T follicular helper cell (primary cell): ENCODE measurements around the gene EIF3D.
"Not testable (repeated sequence)": the region's sequence is repeated elsewhere in the genome, so short reads cannot be mapped to it uniquely, and the experiment has no call there.

ENCODE experiments used
- DNase-seq: peaks from one replicate; pipeline ENCODE4 v3.0.0-alpha.2; 2020; ENCODE audit warnings: low read depth

The EIF3D gene

GRCh38 chr22:36550701-36551495 lies 21.9 kb upstream of the EIF3D start:
- no peak for DNase-seq

DNA sequence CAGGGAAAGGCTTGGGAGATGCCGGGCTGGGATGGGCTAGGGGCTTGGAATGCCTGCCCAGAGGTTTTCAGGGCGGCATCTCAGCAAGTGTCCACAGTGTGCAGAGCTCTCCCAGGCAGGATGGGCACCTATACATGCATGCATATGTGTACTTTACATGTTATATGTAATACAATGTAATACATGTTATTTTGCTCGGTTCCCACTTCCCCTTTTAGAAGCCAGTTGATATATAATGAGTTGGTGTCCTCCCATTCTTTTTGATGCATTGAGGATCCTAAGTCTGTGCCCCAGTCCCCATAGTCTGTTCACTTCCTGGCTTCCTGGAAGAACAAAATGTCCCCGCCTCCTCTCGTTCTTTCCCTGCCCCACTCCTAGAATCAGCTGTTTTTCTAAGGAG lies 20.1 kb upstream of the EIF3D start:
- no peak for DNase-seq

DNA sequence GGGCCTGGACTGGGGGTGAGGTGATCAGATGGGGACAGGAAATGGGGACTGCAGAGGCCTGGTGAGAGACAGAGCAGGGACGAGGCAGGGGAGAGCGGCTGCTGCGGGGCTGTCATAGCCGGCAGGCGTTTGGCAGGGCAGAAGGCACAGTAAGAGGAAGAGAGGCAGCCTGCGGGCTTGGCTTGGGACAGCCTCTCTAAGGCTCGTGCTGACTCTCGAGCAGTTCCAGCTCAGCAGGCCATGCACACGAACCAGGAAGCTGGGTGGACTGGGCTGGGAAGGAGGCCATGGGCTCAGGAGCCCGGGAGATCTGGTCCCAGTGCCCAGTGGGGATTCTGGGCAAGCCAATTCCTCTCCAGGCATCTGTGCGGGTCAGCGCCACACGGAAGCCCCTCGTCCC lies 19.6 kb upstream of the EIF3D start:
- no peak for DNase-seq

GRCh38 chr22:36546932-36547331 lies 18.0 kb upstream of the EIF3D start:
- no peak for DNase-seq

- DNase-seq = no peak
Measured at GRCh38 chr22:36546092-36546804, 17.3 kb upstream of the EIF3D start.

DNA sequence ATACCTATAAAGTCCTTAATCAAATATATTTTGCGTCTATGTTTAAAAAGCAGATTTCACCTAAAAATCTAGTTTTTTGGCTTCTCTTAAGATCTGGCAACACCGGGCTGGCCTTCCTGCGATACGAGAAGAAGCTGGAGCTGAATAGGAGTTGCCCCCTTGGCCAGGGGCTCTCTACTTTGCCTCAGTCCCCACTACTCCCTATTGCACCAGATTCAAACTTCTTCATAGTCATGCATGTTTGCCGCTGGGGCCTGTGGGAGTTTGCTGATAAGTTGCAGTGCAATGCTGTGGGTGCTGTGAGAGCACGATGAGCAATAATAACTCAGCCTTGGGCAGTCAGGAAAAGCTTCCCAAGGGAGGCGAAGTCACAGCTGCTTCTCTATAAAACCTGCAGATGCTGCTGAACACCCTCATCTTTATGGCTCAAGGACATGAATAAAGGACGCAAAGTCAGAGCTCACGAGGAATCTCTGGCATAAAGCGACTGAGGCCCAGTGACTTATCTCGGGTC lies 15.2 kb upstream of the EIF3D start:
- DNase-seq = no peak

GRCh38 chr22:36541831-36542411 lies 13.0 kb upstream of the EIF3D start:
- no peak for DNase-seq

- no peak for DNase-seq
Measured at GRCh38 chr22:36540867-36541642, 12.1 kb upstream of the EIF3D start.

- no peak for DNase-seq
Measured at GRCh38 chr22:36538529-36538928, 9.6 kb upstream of the EIF3D start.

DNA sequence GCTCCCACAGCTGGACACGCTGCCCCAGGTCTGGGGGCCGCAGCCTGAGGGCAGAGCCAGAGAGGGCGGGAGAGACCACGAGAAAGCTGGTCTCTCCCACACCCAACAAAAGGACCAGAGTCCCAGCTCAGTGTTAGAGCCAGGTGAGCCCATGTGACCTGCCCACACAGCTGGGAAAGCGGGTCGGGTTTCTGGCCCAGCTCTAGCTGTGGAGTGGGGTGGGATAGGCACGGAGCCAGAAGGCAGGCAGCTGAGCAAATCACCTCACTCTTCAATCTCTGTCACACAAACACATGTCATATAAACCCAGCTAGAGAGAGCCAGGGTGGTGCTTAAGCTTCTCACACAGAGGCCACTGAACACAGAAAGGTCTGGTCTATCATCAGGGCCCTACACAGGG lies 7.8 kb upstream of the EIF3D start:
- DNase-seq = no peak

- DNase-seq = not testable (repeated sequence)
Measured at GRCh38 chr22:36533320-36533719, 4.4 kb upstream of the EIF3D start.

GRCh38 chr22:36532466-36532865 lies 3.5 kb upstream of the EIF3D start:
- DNase-seq = no peak

- no peak for DNase-seq
Measured at GRCh38 chr22:36528341-36528740, 625 bp downstream of the EIF3D start.

DNA sequence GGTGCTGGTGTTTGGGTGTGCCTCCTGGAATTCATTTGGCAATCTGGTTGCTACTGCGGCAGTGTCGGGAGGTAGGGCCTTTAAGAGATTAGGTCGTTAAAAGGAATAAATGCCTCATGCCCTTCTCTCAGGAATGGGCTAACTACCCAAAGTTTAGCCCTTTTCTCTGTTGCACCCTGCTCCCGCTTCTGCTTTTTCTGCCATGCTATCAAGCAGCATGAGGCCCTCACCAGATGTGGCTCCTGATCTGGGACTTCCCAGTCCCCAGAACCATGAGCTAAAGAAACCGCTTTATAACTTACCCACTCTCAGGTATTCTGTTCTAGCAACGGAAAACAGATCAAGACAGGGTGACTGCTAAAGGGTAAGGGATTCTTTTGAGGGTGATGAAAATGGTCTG lies 6.3 kb downstream of the EIF3D start:
- no peak for DNase-seq

GRCh38 chr22:36520423-36520822 lies 8.5 kb downstream of the EIF3D start:
- no peak for DNase-seq

DNA sequence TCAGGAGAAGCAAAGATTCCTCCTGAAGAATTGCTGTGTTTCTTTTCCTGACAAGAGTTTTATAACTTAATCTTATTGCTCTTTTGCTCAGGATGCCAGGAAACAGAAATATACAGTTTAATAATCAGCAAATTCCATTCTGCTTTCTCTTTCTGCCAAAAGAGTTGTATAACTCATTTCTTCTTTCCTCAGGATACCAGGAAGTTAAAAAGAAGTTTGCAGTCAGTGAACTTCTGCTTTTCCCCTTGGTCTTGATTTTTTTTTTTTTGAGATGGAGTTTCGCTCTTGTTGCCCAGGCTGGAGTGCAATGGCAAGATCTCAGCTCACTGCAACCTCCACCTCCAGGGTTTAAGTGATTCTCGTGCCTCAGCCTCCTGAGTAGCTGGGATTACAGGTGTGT lies 9.1 kb downstream of the EIF3D start:
- DNase-seq = not testable (repeated sequence)

DNA sequence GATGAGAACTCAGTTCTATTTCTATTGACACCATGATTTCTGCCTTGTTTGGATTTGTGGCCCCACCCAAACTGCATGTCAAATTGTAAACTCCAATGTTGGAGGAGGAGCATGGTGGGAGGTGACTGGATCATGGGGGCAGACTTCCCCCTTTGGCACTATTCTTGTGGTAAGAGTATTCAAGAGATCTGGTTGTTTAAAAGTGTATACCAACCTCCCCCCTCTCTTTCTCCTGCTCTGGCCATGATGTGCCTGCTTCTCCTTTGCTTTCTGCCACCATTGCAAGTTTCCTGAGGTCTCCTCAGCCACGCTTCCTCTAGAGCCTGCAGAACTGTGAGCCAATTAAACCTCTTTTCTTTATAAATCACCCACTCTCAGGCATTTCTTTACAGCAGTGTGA lies 14.2 kb downstream of the EIF3D start:
- no peak for DNase-seq

DNA sequence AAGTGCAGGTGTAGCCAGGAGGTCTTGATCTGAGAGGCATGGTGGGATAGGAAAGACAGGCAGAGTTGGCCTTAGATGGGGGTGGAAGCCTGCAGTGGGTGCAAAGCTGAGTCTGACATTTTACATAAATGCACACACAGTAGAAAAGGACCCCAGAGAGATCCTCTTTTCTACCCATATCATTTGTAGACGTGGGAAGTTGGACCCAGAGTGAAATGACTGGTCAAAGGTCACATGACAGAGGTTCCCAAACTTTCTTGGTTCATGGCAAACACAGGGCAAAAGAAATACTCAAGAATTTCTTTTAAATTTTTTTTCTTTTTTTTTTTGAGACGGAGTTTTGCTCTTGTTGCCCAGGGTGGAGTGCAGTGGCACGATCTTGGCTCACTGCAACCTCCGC lies 16.0 kb downstream of the EIF3D start:
- no peak for DNase-seq

- no peak for DNase-seq
Measured at GRCh38 chr22:36512333-36512732, 16.6 kb downstream of the EIF3D start.

DNA sequence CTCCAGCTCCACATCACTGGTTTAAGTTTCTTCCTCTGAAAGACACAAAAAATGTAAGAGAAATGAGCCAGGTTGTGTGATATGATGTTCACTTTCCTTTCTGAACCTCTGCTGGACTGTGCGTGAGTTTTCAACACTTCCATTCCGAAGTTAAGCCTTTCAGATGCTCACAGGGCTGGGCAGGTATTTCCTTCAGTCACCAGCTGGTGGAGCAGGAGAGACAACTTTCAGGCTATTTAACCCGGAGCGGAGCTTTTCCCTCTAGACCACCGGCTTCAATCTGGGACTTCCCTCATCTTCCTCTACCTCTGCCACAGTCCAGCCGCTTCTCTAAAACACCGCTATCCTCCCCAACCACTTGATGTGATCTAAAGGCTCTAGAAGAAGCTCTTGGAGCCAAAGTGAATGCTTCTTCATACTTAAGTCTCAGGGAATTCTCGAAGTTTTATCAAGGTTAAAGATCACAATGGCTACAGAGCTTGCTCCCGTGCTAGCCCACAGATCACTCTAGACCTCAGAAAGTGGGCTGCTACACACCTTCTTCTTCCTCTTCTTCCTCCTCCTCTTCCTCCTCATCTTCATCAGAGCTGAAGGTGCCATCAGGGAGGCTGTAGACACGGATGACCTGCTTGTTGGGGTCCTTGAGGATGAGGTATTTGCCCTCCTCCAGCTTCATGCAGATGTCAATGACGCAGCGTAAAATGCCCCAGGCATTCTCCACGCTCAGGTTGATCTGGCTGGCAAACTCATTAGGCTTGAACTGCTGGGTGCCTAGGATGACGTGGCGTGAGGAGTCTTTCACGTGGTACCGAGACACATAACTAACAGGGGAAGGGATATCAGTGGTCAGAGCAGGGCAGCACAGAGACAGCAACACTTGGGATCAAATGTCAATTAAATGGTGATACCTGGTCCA lies 17.7 kb downstream of the EIF3D start:
- peak; percentile 12 for DNase-seq

GRCh38 chr22:36510384-36510783 lies 18.6 kb downstream of the EIF3D start:
- no peak for DNase-seq
